Neural cell (in vitro differentiated cells): ENCODE results near the gene EPHA4. TPM values are rescaled to one million over a fixed set of nuclear protein-coding genes. Genes with fewer than 3 reads are reported as not detected.

ENCODE experiments used
- H2AFZ ChIP-seq: fragments of 200-600, 300-800 bp; sonication (generic), shearing (Covaris generic); 2 replicates; pipeline ENCODE4 v1.6.0; 2014; ENCODE audit warnings: low read depth, mild to moderate bottlenecking, antibody characterized with exemption, low read length, moderate library complexity
- H3F3A ChIP-seq: fragments of 200-600 bp; shearing (Covaris generic); 2 replicates; pipeline ENCODE4 v1.6.1; 2016; ENCODE audit warnings: mild to moderate bottlenecking, moderate library complexity, mixed read lengths, antibody characterized with exemption, low read length; ENCODE audit not compliant: insufficient read depth, poor library complexity, severe bottlenecking
- H3K27ac ChIP-seq: fragments of 200-600, 300-800 bp; sonication (generic), shearing (Covaris generic); 2 replicates; pipeline ENCODE4 v1.5.1; 2014; ENCODE audit warnings: mild to moderate bottlenecking, low read length, moderate library complexity
- H3K27me3 ChIP-seq: fragments of 300-800, 200-600 bp; sonication (generic), shearing (Covaris generic); 2 replicates; pipeline ENCODE4 v1.6.0; 2014; ENCODE audit warnings: mild to moderate bottlenecking, low read depth, low read length, moderate library complexity; ENCODE audit not compliant: insufficient read depth
- H3K36me3 ChIP-seq: fragments of 300-800, 200-600 bp; sonication (generic), shearing (Covaris generic); 2 replicates; pipeline ENCODE4 v1.5.1; 2014; ENCODE audit warnings: mild to moderate bottlenecking, antibody characterized with exemption, low read length, moderate library complexity; ENCODE audit not compliant: insufficient read depth
- H3K4me2 ChIP-seq: fragments of 300-800, 200-600 bp; sonication (generic), shearing (Covaris generic); 2 replicates; pipeline ENCODE4 v1.6.0; 2014; ENCODE audit warnings: mild to moderate bottlenecking, low read length
- H3K4me3 ChIP-seq: fragments of 300-800, 200-600 bp; sonication (generic), shearing (Covaris generic); 2 replicates; pipeline ENCODE4 v1.5.1; 2014; ENCODE audit warnings: mild to moderate bottlenecking, low read length, moderate library complexity
- H3K79me2 ChIP-seq: fragments of 200-600 bp; shearing (Covaris generic); replicated peaks from 2 replicates; pipeline ENCODE4 v1.6.0; 2014; ENCODE audit warnings: mild to moderate bottlenecking, low read length, moderate library complexity; ENCODE audit not compliant: insufficient read depth
- H3K9ac ChIP-seq: fragments of 300-800, 200-600 bp; sonication (generic), shearing (Covaris generic); 2 replicates; pipeline ENCODE4 v1.6.1; 2016; ENCODE audit warnings: mild to moderate bottlenecking, low read length, mixed read lengths
- H3K9me2 ChIP-seq: fragments of 200-600 bp; shearing (Covaris generic); 2 replicates; pipeline ENCODE4 v1.6.1; 2016; ENCODE audit warnings: mild to moderate bottlenecking, low read length, mixed read lengths; ENCODE audit not compliant: insufficient read depth
- H3K9me3 ChIP-seq: fragments of 200-600, 300-800 bp; sonication (generic), shearing (Covaris generic); 2 replicates; pipeline ENCODE4 v1.6.1; 2016; ENCODE audit warnings: mild to moderate bottlenecking, mixed run types, low read length, moderate library complexity, mixed read lengths
- H4K20me1 ChIP-seq: fragments of 200-600 bp; shearing (Covaris generic); 2 replicates; pipeline ENCODE4 v1.6.1; 2016; ENCODE audit warnings: mild to moderate bottlenecking, mixed run types; ENCODE audit not compliant: insufficient read depth
- CTCF ChIP-seq: fragments of 450-650 bp; IDR thresholded peaks from 2 replicates; pipeline ENCODE4 v1.5.1; 2014; ENCODE audit warnings: antibody characterized with exemption, mild to moderate bottlenecking, moderate library complexity; ENCODE audit not compliant: poor library complexity, severe bottlenecking
- EP300 ChIP-seq: fragments of 450-650 bp; conservative IDR thresholded peaks from 2 replicates; pipeline ENCODE4 v1.6.1; 2014; ENCODE audit warnings: antibody characterized with exemption, mild to moderate bottlenecking, moderate library complexity; ENCODE audit not compliant: poor library complexity, severe bottlenecking
- EZH2 ChIP-seq: fragments of 200-600, 300-800 bp; shearing (Covaris generic), sonication (generic); IDR thresholded peaks from 2 replicates; pipeline ENCODE4 v1.6.1; 2014; ENCODE audit warnings: antibody characterized with exemption, low read length, borderline replicate concordance, mild to moderate bottlenecking; ENCODE audit not compliant: insufficient read depth, poor library complexity, severe bottlenecking
- MXI1 ChIP-seq: fragments of 450-650 bp; conservative IDR thresholded peaks from 2 replicates; pipeline ENCODE4 v1.6.1; 2014; ENCODE audit warnings: antibody characterized with exemption, mild to moderate bottlenecking; ENCODE audit not compliant: poor library complexity, severe bottlenecking
- POLR2AphosphoS5 ChIP-seq: IDR thresholded peaks from 2 replicates; pipeline ENCODE4 v1.6.1; 2012
- RAD21 ChIP-seq: fragments of 450-650 bp; conservative IDR thresholded peaks from 2 replicates; pipeline ENCODE4 v1.6.1; 2014; ENCODE audit warnings: antibody characterized with exemption, mild to moderate bottlenecking, moderate library complexity
- REST ChIP-seq: IDR thresholded peaks from 2 replicates; pipeline ENCODE4 v1.6.1; 2012; ENCODE audit warnings: borderline replicate concordance
- SMC3 ChIP-seq: fragments of 450-650 bp; conservative IDR thresholded peaks from 2 replicates; pipeline ENCODE4 v1.6.1; 2014; ENCODE audit warnings: antibody characterized with exemption, mild to moderate bottlenecking, moderate library complexity; ENCODE audit not compliant: poor library complexity
- TAF1 ChIP-seq: IDR thresholded peaks from 2 replicates; pipeline ENCODE4 v1.6.1; 2012; ENCODE audit warnings: low read depth
- polyA minus RNA-seq: library from RNA; depleted of rRNA, polyadenylated mRNA; stranded (reverse); fragments of >200 nt; gene quantifications from 2 replicates; pipeline ENCODE4 v1.2.3, GENCODE V29; 2014
- polyA plus RNA-seq: library from polyadenylated mRNA; depleted of rRNA; stranded (reverse); fragments of >200 nt; gene quantifications from 2 replicates; pipeline ENCODE4 v1.2.3, GENCODE V29; 2014

The EPHA4 gene
- polyA plus RNA-seq (71.1 and 99.5 TPM in 2 replicates), polyA minus RNA-seq (129 and 157 TPM in 2 replicates)

- TF ChIP-seq EP300 (peak; percentile 32), EZH2 (no peak), SMC3 (no peak), CTCF (peak; percentile 58), REST (peak; percentile 84), TAF1 (peak; percentile 85), RAD21 (peak; percentile 38), MXI1 (peak; percentile 63), POLR2AphosphoS5 (peak; percentile 89)
- Histone ChIP-seq H3K4me3 (peak within 1 kb of the TSS; percentile 90), H3K36me3 (no peaks in the 10 kb centered on the region), H3K27me3 (no peaks in the 10 kb centered on the region), H3K27ac (peak within 1 kb of the TSS; percentile 76), H4K20me1 (no peaks in the 10 kb centered on the region), H3K4me2 (peak within 1 kb of the TSS; percentile 50), H3K9me2 (no peaks in the 10 kb centered on the region), H3F3A (no peaks in the 10 kb centered on the region), H3K79me2 (peaks cover 41% of the 10 kb centered on the region), H2AFZ (peak within 1 kb of the TSS; percentile 51), H3K9me3 (no peaks in the 10 kb centered on the region), H3K9ac (peak within 1 kb of the TSS; percentile 77)
Measured at GRCh38 chr2:221572219-221572820, at the start of gene EPHA4. Gene EPHA4, minus strand, starts transcription at chr2:221572304. Its CDS starts 56 bp downstream, at chr2:221572248.

GRCh38 chr2:221618007-221618406, 45.9 kb upstream of the EPHA4 start:
- no peak overlapping the region for H3K27ac ChIP-seq

More at GRCh38 chr2:221618007-221618406, 45.9 kb upstream of the EPHA4 start:
- Histone ChIP-seq H3K9ac (no peak overlapping the region), H2AFZ (no peak overlapping the region), H3K36me3 (no peaks in the 10 kb centered on the region), H3K79me2 (no peaks in the 10 kb centered on the region), H3K9me3 (no peaks in the 10 kb centered on the region), H3K4me3 (no peak overlapping the region), H3K9me2 (no peaks in the 10 kb centered on the region), H4K20me1 (no peaks in the 10 kb centered on the region), H3F3A (no peaks in the 10 kb centered on the region), H3K4me2 (no peak overlapping the region), H3K27me3 (no peaks in the 10 kb centered on the region)
- TF ChIP-seq MXI1 (no peak), CTCF (no peak), RAD21 (no peak), POLR2AphosphoS5 (no peak), SMC3 (no peak), EZH2 (no peak), EP300 (no peak), TAF1 (no peak), REST (no peak)
